AG09319 (cell line): Measurements from ENCODE around the gene B3GNT2.
"Not testable (repeated sequence)": the region's sequence is repeated elsewhere in the genome, so short reads cannot be mapped to it uniquely, and the experiment has no call there.

Source experiments
- DNase-seq: peaks from one replicate; pipeline ENCODE4 v3.0.0-alpha.2; 2010; ENCODE audit warnings: low read depth; ENCODE audit errors: extremely low read depth
- CTCF ChIP-seq: IDR thresholded peaks from 2 replicates; pipeline ENCODE4 v1.5.1; 2011; ENCODE audit warnings: low read depth, mild to moderate bottlenecking, inconsistent platforms, low read length, moderate library complexity

Gene B3GNT2

GRCh38 chr2:62195421-62196277 is at the start of gene B3GNT2:
B3GNT2 (plus strand) TSS chr2:62196115; CDS start chr2:62222221, 26,106 bp downstream.
- no peak for DNase-seq

DNA sequence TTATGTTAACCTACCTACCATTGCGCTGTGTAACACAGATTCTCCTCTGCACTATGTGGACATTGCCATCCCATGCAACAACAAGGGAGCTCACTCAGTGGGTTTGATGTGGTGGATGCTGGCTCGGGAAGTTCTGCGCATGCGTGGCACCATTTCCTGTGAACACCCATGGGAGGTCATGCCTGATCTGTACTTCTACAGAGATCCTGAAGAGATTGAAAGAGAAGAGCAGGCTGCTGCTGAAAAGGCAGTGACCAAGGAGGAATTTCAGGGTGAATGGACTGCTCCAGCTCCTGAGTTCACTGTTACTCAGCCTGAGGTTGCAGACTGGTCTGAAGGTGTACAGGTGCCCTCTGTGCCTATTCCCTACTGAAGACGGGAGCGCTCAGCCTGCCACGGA is 49.1 kb upstream of the B3GNT2 start:
- DNase-seq: not testable (repeated sequence)

More at GRCh38 chr2:62195421-62196277, at the start of gene B3GNT2:
- TF ChIP-seq CTCF: no peak

- TF ChIP-seq CTCF: no peak
- DNase-seq: peak; percentile 14
Observed at GRCh38 chr2:62147610-62148301, 48.2 kb upstream of the B3GNT2 start.

GRCh38 chr2:62149708-62150107 is 46.2 kb upstream of the B3GNT2 start:
- DNase-seq: peak; percentile 54
- no peak for TF ChIP-seq CTCF

DNA sequence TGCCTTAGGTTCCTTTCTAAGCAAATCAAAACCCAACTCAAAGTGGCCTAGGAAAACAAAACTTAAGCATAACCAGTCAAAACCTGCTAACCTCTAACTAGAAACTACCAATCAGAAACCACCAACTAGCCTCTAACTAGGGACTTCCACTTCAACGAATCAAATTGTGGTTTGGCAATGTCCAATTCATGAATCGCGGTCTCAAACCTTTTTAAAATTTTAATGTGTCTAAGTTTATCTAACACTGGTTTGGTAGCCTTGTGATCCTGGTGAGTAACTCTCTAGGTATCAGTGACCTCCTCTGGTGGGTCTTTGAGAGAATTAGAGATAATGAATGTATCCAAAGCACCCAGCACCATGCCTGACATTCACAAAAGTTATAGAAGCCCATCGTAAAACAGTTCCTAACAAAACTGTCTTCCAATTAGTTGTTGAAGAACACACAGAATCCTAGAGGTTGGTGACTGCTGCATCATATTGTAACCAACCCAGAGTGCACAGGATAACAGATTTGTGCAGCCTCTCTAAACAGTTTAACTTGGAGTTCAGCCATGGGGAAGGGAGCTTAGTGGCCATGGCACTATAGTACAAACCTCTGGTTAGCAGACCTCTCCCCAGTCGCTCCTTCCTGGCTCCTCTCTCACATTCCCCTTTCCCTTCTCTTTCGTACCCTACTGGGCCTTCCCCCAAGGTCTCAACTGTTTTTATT is 45.2 kb upstream of the B3GNT2 start:
- no peak for DNase-seq
- TF ChIP-seq CTCF: no peak

DNA sequence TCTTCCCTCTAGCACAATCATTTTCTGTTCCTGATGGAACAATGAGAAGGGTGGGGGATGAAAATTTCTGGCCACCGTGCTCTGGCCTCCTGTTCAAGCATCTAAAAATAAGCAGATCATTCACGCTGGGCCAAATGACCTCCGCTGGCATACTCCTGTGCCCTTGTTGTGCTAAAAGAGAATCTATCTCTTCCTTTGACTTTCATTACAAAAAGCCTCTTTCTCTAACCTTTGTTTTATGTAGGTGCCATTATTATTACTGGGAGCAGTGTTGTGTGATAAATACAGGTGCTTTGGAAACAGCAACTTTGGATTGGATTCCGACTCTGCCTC is 44.6 kb upstream of the B3GNT2 start:
- TF ChIP-seq CTCF: no peak

GRCh38 chr2:62152000-62152399 is 43.9 kb upstream of the B3GNT2 start:
- no peak for TF ChIP-seq CTCF
- DNase-seq: no peak

More for the DNA sequence above, 44.6 kb upstream of the B3GNT2 start:
- no peak for DNase-seq
